Caco-2 (cell line): ENCODE data around the gene PFDN6. TPM values are rescaled to one million over a fixed set of nuclear protein-coding genes. Genes with fewer than 3 reads are reported as not detected.

Experiments used
- BruUV-seq: library from RNA; stranded (reverse); fragments of 400-500 nt; replicated peaks from 2 replicates; lab custom pipeline; 2021; lab: Mats Ljungman, UMichigan
- CTCF ChIA-PET: fragments of 300-600 bp; sonication (Branson Sonifier 250); formaldehyde crosslinking; loops from one replicate; lab custom pipeline; 2022; ENCODE audit warnings: antibody characterized with exemption; lab: Charles Lee
- POLR2A ChIA-PET: fragments of 300-600 bp; sonication (Branson Sonifier 250); formaldehyde crosslinking; loops from one replicate; lab custom pipeline; 2022; ENCODE audit warnings: antibody characterized with exemption; lab: Charles Lee
- DNase-seq, 2 experiments: peaks; one replicate each; pipeline versions ENCODE4 v3.0.0 to v3.0.0-alpha.2; 2020 to 2022
- H3K27me3 ChIP-seq: replicated peaks from 2 replicates; pipeline ENCODE4 v1.6.0; 2011; ENCODE audit warnings: low read length; ENCODE audit not compliant: control insufficient read depth, insufficient read depth
- H3K36me3 ChIP-seq: 2 replicates; pipeline ENCODE4 v1.5.1; 2011; ENCODE audit warnings: low read length; ENCODE audit not compliant: control insufficient read depth, insufficient read depth
- H3K4me1 ChIP-seq: fragments of 250-450 bp; sonication (Bioruptor Pico); 2 replicates; pipeline ENCODE4 v1.5.1; 2020; ENCODE audit warnings: mild to moderate bottlenecking
- H3K4me3 ChIP-seq: 2 replicates; pipeline ENCODE4 v1.5.1; 2011; ENCODE audit warnings: low read depth, mild to moderate bottlenecking, control low read depth, low read length
- H3K9me3 ChIP-seq: fragments of 250-450 bp; sonication (Bioruptor Pico); 2 replicates; pipeline ENCODE4 v1.5.1; 2020; ENCODE audit warnings: mild to moderate bottlenecking, moderate library complexity
- H3K27ac Mint-ChIP-seq: one replicate; pipeline ENCODE4 v1.8.0; 2022; ENCODE audit warnings: mixed read lengths; ENCODE audit not compliant: unreplicated experiment
- H3K27me3 Mint-ChIP-seq: one replicate; pipeline ENCODE4 v1.8.0; 2022; ENCODE audit warnings: mixed read lengths; ENCODE audit not compliant: insufficient read depth, unreplicated experiment
- H3K36me3 Mint-ChIP-seq: one replicate; pipeline ENCODE4 v1.8.0; 2022; ENCODE audit warnings: mild to moderate bottlenecking, mixed read lengths; ENCODE audit not compliant: insufficient read depth, unreplicated experiment
- H3K4me1 Mint-ChIP-seq: one replicate; pipeline ENCODE4 v1.8.0; 2022; ENCODE audit warnings: low read depth, mixed read lengths; ENCODE audit not compliant: unreplicated experiment
- H3K4me3 Mint-ChIP-seq: one replicate; pipeline ENCODE4 v1.8.0; 2022; ENCODE audit warnings: mild to moderate bottlenecking, moderate library complexity, mixed read lengths; ENCODE audit not compliant: unreplicated experiment
- H3K9me3 Mint-ChIP-seq: one replicate; pipeline ENCODE4 v1.8.0; 2022; ENCODE audit warnings: mixed read lengths; ENCODE audit not compliant: unreplicated experiment
- intact Hi-C: fragments of 100-400 bp; cut with micrococcal nuclease; formaldehyde crosslinking; loops from one replicate; pipeline ENCODE4 v1.10.0; 2022; ENCODE audit not compliant: unreplicated experiment
- total RNA-seq: library from RNA; stranded (reverse); gene quantifications from 2 replicates; pipeline ENCODE4 v1.2.3, GENCODE V29; 2022
- TF ChIP-seq, protein P1 (sequence below), 2 experiments: fragments of 200-600 bp in 1 of 2; IDR thresholded peaks; 1 replicate in 1 of 2; 2 replicates in 1 of 2; pipeline versions ENCODE4 v1.5.1 to v1.8.0; 2011 to 2022; ENCODE audit warnings: antibody characterized with exemption in 1 of 2, control low read depth in 1 of 2, inconsistent platforms in 1 of 2, low read depth in 1 of 2, low read length in 1 of 2, mild to moderate bottlenecking in 1 of 2, moderate library complexity in 1 of 2; ENCODE audit not compliant: insufficient read depth in 1 of 2, severe bottlenecking in 1 of 2, unreplicated experiment in 1 of 2

The PFDN6 gene
- total RNA-seq, 1 experiment from 2014 or later = 65.9 TPM

DNA sequence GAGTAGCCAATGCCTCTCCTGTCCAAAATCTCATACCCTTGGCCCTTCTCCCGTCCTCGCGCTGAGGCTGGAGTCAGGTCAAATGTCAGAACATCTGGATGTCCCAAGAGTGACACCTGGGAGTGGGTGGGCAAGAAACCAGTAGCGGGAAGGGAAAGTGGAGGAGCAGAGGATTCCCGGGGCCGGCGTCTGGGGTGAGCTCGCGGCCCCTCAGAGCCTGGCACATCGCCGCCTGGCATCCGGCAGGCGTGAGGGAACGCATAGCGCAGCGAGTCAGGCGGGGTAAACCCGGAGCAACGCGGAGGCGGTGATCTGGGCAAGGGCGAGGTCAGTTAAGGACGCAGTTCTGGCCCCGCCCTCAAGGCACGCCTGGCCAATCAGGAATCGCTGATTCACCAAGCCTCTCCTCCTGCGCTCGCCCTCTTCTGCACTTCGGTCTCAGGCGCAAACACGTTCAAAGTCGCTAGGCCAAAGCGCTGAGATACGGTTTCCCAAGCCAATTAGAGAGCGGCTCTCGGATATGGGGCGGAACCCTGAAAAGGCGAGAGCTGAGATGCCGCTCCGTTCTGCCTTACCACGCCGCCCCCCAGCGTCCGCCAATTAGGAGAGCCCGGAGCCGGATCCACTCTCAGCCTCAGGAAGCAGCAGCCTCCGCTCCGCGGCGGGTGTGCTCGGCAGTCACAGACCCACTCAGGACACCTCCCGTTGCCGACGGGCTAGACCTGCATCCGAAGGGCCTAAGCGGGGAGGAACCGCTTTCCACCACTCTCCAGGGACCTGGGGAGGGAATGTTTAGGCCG, 40.3 kb upstream of the PFDN6 start:
- Mint-ChIP-seq H3K9me3 (no peaks in the 10 kb centered on the region), H3K4me1 (peaks cover 10% of the 10 kb centered on the region), H3K4me3 (peak overlapping the region; percentile 85), H3K27me3 (no peaks in the 10 kb centered on the region), H3K27ac (peak overlapping the region; percentile 75), H3K36me3 (peaks cover 27% of the 10 kb centered on the region)
- ChIA-PET CTCF (interaction anchor here (0.6 to 2.1 kb wide), 14 partner anchors 13 to 1090 kb away, joined by 3 to 15 read pairs (median 4); partner anchors contain the start of genes HSD17B8, RING1, RPS18 and VPS52), POLR2A (interaction anchor here (0.5 to 2.7 kb wide), 5 partner anchors 22 to 277 kb away, joined by 3 to 18 read pairs (median 11); partner anchors contain the start of genes PFDN6, RING1, RPS18 and VPS52)
- Histone ChIP-seq H3K36me3 (no peaks in the 10 kb centered on the region; the same call in 1 of the 2 replicates), H3K4me3 (peak overlapping the region; percentile 49), H3K9me3 (no peaks in the 10 kb centered on the region), H3K4me1 (peaks cover 5% of the 10 kb centered on the region; the same call in 1 of the 2 replicates), H3K27me3 (no peaks in the 10 kb centered on the region)
- no TSS peak for BruUV-seq
- intact Hi-C loops = loop anchor here (1.0 to 2.0 kb wide), 6 partner anchors 22 to 355 kb away; partner anchors contain the start of gene VPS52
- TF ChIP-seq, protein P1, sequence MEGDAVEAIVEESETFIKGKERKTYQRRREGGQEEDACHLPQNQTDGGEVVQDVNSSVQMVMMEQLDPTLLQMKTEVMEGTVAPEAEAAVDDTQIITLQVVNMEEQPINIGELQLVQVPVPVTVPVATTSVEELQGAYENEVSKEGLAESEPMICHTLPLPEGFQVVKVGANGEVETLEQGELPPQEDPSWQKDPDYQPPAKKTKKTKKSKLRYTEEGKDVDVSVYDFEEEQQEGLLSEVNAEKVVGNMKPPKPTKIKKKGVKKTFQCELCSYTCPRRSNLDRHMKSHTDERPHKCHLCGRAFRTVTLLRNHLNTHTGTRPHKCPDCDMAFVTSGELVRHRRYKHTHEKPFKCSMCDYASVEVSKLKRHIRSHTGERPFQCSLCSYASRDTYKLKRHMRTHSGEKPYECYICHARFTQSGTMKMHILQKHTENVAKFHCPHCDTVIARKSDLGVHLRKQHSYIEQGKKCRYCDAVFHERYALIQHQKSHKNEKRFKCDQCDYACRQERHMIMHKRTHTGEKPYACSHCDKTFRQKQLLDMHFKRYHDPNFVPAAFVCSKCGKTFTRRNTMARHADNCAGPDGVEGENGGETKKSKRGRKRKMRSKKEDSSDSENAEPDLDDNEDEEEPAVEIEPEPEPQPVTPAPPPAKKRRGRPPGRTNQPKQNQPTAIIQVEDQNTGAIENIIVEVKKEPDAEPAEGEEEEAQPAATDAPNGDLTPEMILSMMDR (IDR thresholded peaks at IDR 0.05; ENCODE audit: insufficient read depth in 1 of 2, low read depth in 1 of 2, low read length in 1 of 2, severe bottlenecking in 1 of 2, unreplicated experiment in 1 of 2) = peak in 1 of 2 experiments; percentile 3
- peak; percentile 96 to 98 for DNase-seq

DNA sequence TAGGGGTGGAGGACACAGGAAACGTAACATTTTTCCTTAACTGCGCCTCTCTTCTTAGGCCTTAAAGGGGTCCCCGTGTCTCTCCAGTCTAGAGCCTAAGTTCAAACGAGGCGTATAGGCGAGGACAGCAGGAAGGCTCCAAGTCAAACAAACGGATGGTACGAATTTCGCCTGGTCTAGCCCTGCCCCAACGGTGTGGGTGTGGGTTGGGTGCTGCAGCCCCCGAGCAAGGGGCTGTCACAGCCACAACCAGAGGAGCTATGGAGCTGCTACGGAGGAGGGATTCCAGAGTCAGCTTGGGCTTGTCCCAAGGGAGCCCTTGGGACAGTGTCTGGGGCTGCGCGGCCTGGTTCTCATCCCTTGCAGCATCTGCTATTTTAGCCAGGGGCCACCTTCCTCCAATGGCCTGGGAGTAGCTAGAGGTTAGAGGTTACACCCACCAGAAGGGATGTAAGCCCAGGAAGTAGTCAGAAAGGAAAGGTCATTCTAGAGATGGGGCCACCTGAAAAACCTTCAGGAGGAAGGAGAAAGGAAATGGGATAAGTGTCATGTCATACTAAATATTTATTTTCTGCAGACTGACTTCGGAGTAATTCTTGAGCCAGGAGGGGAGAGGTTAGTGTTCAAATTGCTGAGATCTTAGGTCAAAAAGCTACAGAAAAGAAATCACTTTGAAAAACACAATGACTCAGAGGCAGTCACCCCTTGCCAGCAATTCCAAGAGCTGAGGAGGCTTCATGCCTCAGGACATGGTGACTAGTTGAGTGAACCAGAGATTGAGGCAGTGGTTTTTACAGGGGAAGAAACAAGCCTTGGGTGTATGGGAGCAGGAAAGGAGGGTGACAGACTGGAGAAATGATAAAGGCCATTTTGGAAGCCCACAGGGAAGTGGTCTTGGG, 39.4 kb upstream of the PFDN6 start:
- Histone ChIP-seq H3K4me1 (peaks cover 5% of the 10 kb centered on the region; the same call in 1 of the 2 replicates), H3K27me3 (no peaks in the 10 kb centered on the region), H3K9me3 (no peaks in the 10 kb centered on the region), H3K36me3 (no peaks in the 10 kb centered on the region; the same call in 1 of the 2 replicates), H3K4me3 (peak overlapping the region; percentile 49)
- DNase-seq = no peak
- BruUV-seq = TSS peak; percentile 58
- peak overlapping the region; percentile 85 for H3K4me3 Mint-ChIP-seq
- peaks cover 27% of the 10 kb centered on the region for H3K36me3 Mint-ChIP-seq
- no peaks in the 10 kb centered on the region for H3K9me3 Mint-ChIP-seq
- TF ChIP-seq, protein P1 (IDR thresholded peaks at IDR 0.05; ENCODE audit: insufficient read depth in 1 of 2, low read depth in 1 of 2, low read length in 1 of 2, severe bottlenecking in 1 of 2, unreplicated experiment in 1 of 2) = no peak
- ChIA-PET POLR2A (interaction anchor here (0.5 to 2.7 kb wide), 5 partner anchors 21 to 278 kb away, joined by 3 to 18 read pairs (median 11); partner anchors contain the start of genes PFDN6, RING1, RPS18 and VPS52), CTCF (interaction anchor here (0.6 to 2.1 kb wide), 8 partner anchors 12 to 356 kb away, joined by 3 to 15 read pairs (median 4); partner anchors contain the start of genes RING1, RPS18 and VPS52)
- peak overlapping the region; percentile 75 for H3K27ac Mint-ChIP-seq
- peaks cover 10% of the 10 kb centered on the region for H3K4me1 Mint-ChIP-seq
- intact Hi-C loops = loop anchor here (1.0 to 2.0 kb wide), 3 partner anchors 21 to 356 kb away; partner anchors contain the start of gene VPS52
- H3K27me3 Mint-ChIP-seq = no peaks in the 10 kb centered on the region
